Neural progenitor cell (in vitro differentiated cells): Measurements from ENCODE around the gene OPCML.

ENCODE experiments used
- EZH2 ChIP-seq: fragments of 200-600 bp; sonication (generic); IDR thresholded peaks from 2 replicates; pipeline ENCODE4 v1.6.1; 2017; ENCODE audit warnings: antibody characterized with exemption, mild to moderate bottlenecking, moderate library complexity
- EZH2phosphoT487 ChIP-seq: fragments of 200-600 bp; sonication (generic); IDR thresholded peaks from 2 replicates; pipeline ENCODE4 v1.6.1; 2017; ENCODE audit warnings: antibody characterized with exemption
- TF ChIP-seq, protein P1 (sequence below): fragments of 200-600 bp; sonication (generic); IDR thresholded peaks from 2 replicates; pipeline ENCODE4 v1.5.1; 2017; ENCODE audit warnings: antibody characterized with exemption, mild to moderate bottlenecking

DNA sequence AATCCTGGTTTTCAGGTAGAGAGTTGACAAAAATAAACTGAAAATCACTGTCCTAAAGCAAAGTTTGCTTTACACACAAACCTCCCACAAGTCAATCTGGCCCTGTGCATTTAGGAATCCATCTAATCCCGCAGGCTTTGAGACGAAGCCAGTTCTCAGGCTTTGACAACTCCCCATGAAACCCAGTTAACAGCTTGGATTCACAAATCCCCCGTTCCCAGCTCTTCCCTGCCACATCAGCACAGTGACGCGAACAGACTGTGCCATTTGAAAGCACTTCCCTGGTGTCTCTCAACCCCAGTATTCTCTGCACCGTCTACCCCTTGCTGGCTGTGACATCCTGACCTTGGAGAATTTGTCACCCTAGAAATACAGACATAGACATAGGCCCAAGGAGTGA lies 117.8 kb downstream of the OPCML start:
- TF ChIP-seq, protein P1, sequence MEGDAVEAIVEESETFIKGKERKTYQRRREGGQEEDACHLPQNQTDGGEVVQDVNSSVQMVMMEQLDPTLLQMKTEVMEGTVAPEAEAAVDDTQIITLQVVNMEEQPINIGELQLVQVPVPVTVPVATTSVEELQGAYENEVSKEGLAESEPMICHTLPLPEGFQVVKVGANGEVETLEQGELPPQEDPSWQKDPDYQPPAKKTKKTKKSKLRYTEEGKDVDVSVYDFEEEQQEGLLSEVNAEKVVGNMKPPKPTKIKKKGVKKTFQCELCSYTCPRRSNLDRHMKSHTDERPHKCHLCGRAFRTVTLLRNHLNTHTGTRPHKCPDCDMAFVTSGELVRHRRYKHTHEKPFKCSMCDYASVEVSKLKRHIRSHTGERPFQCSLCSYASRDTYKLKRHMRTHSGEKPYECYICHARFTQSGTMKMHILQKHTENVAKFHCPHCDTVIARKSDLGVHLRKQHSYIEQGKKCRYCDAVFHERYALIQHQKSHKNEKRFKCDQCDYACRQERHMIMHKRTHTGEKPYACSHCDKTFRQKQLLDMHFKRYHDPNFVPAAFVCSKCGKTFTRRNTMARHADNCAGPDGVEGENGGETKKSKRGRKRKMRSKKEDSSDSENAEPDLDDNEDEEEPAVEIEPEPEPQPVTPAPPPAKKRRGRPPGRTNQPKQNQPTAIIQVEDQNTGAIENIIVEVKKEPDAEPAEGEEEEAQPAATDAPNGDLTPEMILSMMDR, result no peak
- no peak for TF ChIP-seq EZH2
- no peak for TF ChIP-seq EZH2phosphoT487
